HG03342 (cell line): Measurements from ENCODE around the gene MRPL21.

Experiments used
- ATAC-seq: cut with Tn5 transposase; IDR thresholded peaks from one replicate; pipeline ENCODE4 v1.9.1; 2021; ENCODE audit warnings: mild to moderate bottlenecking, moderate library complexity; ENCODE audit not compliant: unreplicated experiment

The MRPL21 gene

GRCh38 chr11:68843052-68843561 is 60.5 kb downstream of the MRPL21 start:
- ATAC-seq = no peak

GRCh38 chr11:68842427-68843051 is 61.1 kb downstream of the MRPL21 start:
- no peak for ATAC-seq

GRCh38 chr11:68841718-68842426 is 61.8 kb downstream of the MRPL21 start, which contains the start of gene CPT1A:
CPT1A (minus strand) TSS chr11:68841916; CDS start chr11:68815474, 26,442 bp downstream.
- ATAC-seq = no peak
